ENCODE results near the gene NR1H3.

DNA sequence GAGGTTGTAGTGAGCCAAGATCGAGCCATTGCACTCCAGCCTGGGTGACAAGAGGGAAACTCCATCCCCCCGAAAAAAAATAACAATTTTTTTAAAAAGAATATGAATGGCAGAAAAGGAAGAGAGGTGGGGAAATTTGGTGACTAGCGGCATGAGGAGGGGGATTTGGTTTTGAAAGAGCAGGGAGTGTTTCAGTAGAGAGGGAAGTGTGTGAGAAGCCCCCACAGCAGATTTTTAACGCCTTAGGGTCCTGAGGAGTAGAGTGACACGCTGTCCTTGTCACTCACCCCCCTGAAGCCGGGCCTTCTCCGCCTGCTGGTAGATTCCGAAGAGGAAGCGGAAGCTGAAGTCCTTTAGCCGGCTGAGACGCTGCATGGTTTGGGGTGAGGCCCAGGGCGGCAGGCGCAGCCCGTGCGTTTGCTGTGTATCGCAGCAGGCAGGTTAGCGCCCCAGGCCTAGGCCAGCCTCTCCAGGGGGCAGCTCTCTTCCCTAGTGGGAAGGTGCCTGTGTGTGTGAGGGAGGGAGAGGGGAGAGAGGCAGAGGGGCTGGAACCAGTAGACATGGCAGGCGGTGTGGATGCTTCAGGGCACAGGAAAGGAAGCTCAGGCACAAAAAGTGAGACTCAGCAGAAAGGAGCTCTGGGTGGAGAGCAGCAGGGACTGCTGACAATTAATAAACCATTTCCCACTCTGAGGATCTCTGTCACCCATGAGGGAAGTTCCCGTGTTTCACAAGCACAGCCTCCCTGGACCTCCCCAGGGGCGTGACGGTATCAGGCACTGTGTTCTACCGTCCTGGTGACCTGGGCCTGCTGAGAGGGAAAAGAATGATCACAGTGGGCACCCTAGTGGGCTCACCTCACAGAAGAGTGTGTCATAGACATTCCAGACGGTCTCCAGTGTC lies 13.1 kb upstream of the NR1H3 start:
- no peak for TF ChIP-seq CTCF (IDR thresholded peaks at IDR 0.05)
- no peak for TF ChIP-seq ELF1 (IDR thresholded peaks at IDR 0.05)
- TF ChIP-seq USF2 (IDR thresholded peaks at IDR 0.05; ENCODE audit: borderline replicate concordance, low read depth, low read length) = no peak
- no peak for TF ChIP-seq RCOR1 (IDR thresholded peaks at IDR 0.05; ENCODE audit: low read length)
- TF ChIP-seq TAF1 (IDR thresholded peaks at IDR 0.05; ENCODE audit: borderline replicate concordance, low read depth, low read length) = no peak

All from SK-N-SH (cell line).